ENCODE results near the gene KLRD1. TPM values are rescaled to one million over a fixed set of nuclear protein-coding genes. Genes with fewer than 3 reads are reported as not detected.

KLRD1 gene
- total RNA-seq, 2 donors from 2014 or later: 0.32 to 0.40 TPM

- peak overlapping the region; percentile 54 to 57 for H3K4me3 ChIP-seq
- no peaks in the 10 kb centered on the region for H3K9me3 ChIP-seq
- 16% methylated on average over 9 of the region's 9 CpGs for WGBS
- H3K36me3 ChIP-seq: no peaks in the 10 kb centered on the region
- peak overlapping the region; percentile 99 to 100 for H3K27ac ChIP-seq
- no peaks in the 10 kb centered on the region for H3K27me3 ChIP-seq (replicated peaks; ENCODE audit: insufficient read depth)
- H3K4me1 ChIP-seq (replicated peaks): peaks cover 15% of the 10 kb centered on the region
- intact Hi-C loops (cut with DNase I): loop anchor here (5.0 to 10.0 kb wide), 2 partner anchors 148 to 249 kb away; partner anchors contain the start of genes GABARAPL1 and MAGOHB
- no peak for DNase-seq (ENCODE audit: low spot score)
- no peak for TF ChIP-seq CTCF (IDR thresholded peaks at IDR 0.05)
- TF ChIP-seq POLR2AphosphoS5 (IDR thresholded peaks at IDR 0.05): no peak
- TF ChIP-seq POLR2A (IDR thresholded peaks at IDR 0.05): no peak
Measured at GRCh38 chr12:10362828-10363657, 55.4 kb downstream of the KLRD1 start.

- Histone ChIP-seq H3K27me3 (replicated peaks; ENCODE audit: insufficient read depth) (no peaks in the 10 kb centered on the region), H3K36me3 (no peaks in the 10 kb centered on the region), H3K4me1 (replicated peaks) (peaks cover 15% of the 10 kb centered on the region), H3K27ac (peak overlapping the region; percentile 99 to 100), H3K4me3 (peak overlapping the region; percentile 54 to 57), H3K9me3 (no peaks in the 10 kb centered on the region)
- TF ChIP-seq CTCF (IDR thresholded peaks at IDR 0.05) (no peak), POLR2A (IDR thresholded peaks at IDR 0.05) (no peak), POLR2AphosphoS5 (IDR thresholded peaks at IDR 0.05) (no peak)
- no peak for DNase-seq (ENCODE audit: low spot score)
- WGBS: 6% methylated on average over 5 of the region's 5 CpGs
- intact Hi-C loops (cut with DNase I): loop anchor here (5.0 to 10.0 kb wide), 2 partner anchors 149 to 249 kb away; partner anchors contain the start of genes GABARAPL1 and MAGOHB
Measured at GRCh38 chr12:10363658-10363913, 55.9 kb downstream of the KLRD1 start.

- peak overlapping the region; percentile 54 to 57 for H3K4me3 ChIP-seq
- H3K9me3 ChIP-seq: no peaks in the 10 kb centered on the region
- intact Hi-C loops (cut with DNase I): loop anchor here (5.0 to 10.0 kb wide), 2 partner anchors 149 to 248 kb away; partner anchors contain the start of genes GABARAPL1 and MAGOHB
- H3K4me1 ChIP-seq (replicated peaks): peaks cover 15% of the 10 kb centered on the region
- peak overlapping the region; percentile 99 to 100 for H3K27ac ChIP-seq
- peak; percentile 50 for DNase-seq (ENCODE audit: low spot score)
- 1% methylated on average over 19 of the region's 19 CpGs for WGBS
- no peaks in the 10 kb centered on the region for H3K36me3 ChIP-seq
- TF ChIP-seq POLR2AphosphoS5 (IDR thresholded peaks at IDR 0.05): no peak
- no peak for TF ChIP-seq CTCF (IDR thresholded peaks at IDR 0.05)
- TF ChIP-seq POLR2A (IDR thresholded peaks at IDR 0.05): no peak
- H3K27me3 ChIP-seq (replicated peaks; ENCODE audit: insufficient read depth): no peaks in the 10 kb centered on the region
Measured at GRCh38 chr12:10363914-10364814, 56.5 kb downstream of the KLRD1 start.

- Histone ChIP-seq H3K27ac (peak overlapping the region; percentile 99 to 100), H3K4me3 (peak overlapping the region; percentile 54 to 57), H3K27me3 (replicated peaks; ENCODE audit: insufficient read depth) (no peaks in the 10 kb centered on the region), H3K4me1 (replicated peaks) (peaks cover 15% of the 10 kb centered on the region), H3K9me3 (no peaks in the 10 kb centered on the region), H3K36me3 (no peaks in the 10 kb centered on the region)
- intact Hi-C loops (cut with DNase I): loop anchor here (5.0 to 10.0 kb wide), 3 partner anchors 150 to 357 kb away; partner anchors contain the start of genes GABARAPL1, MAGOHB and YBX3
- peak; percentile 86 for TF ChIP-seq POLR2AphosphoS5 (IDR thresholded peaks at IDR 0.05)
- no peak for TF ChIP-seq CTCF (IDR thresholded peaks at IDR 0.05)
- no peak for TF ChIP-seq POLR2A (IDR thresholded peaks at IDR 0.05)
- WGBS: under 1% methylated on average over 15 of the region's 15 CpGs
- peak; percentile 72 for DNase-seq (ENCODE audit: low spot score)
Measured at GRCh38 chr12:10364815-10365622, 57.3 kb downstream of the KLRD1 start.

Data from prostate gland (tissue), 2 donors.